Measurements from ENCODE around the gene MTAP.

- TF ChIP-seq CTCF (IDR thresholded peaks at IDR 0.05; ENCODE audit: insufficient read depth, low read length, poor library complexity, severe bottlenecking) (no peak), EZH2phosphoT487 (conservative IDR thresholded peaks at IDR 0.05; ENCODE audit: low read length) (no peak)
These were observed 54.1 kb downstream of the MTAP start for GRCh38 chr9:21856301-21857094.

All from SU-DHL-6 (cell line).